OCI-LY1 (cell line): ENCODE data around the gene NAA25.
"Not testable (repeated sequence)": the region's sequence is repeated elsewhere in the genome, so short reads cannot be mapped to it uniquely, and the experiment has no call there.

ENCODE experiments used
- H2AFZ ChIP-seq: fragments of 200-600 bp; sonication (generic), shearing (Covaris generic); 2 replicates; pipeline ENCODE4 v1.6.0; 2014; ENCODE audit warnings: antibody characterized with exemption, mild to moderate bottlenecking, low read length
- H3F3A ChIP-seq: fragments of 200-600 bp; sonication (generic), shearing (Covaris generic); 2 replicates; pipeline ENCODE4 v1.6.0; 2014; ENCODE audit warnings: mild to moderate bottlenecking, antibody characterized with exemption, low read length, moderate library complexity; ENCODE audit not compliant: insufficient read depth
- H3K27ac ChIP-seq: fragments of 200-600 bp; sonication (generic); 2 replicates; pipeline ENCODE4 v1.5.1; 2014; ENCODE audit warnings: low read length, mixed run types, mild to moderate bottlenecking, low read depth; ENCODE audit not compliant: poor library complexity, severe bottlenecking
- H3K27me3 ChIP-seq: fragments of 200-600 bp; sonication (generic); 2 replicates; pipeline ENCODE4 v1.6.0; 2014; ENCODE audit warnings: antibody characterized with exemption, mild to moderate bottlenecking, low read length, moderate library complexity; ENCODE audit not compliant: insufficient read depth
- H3K36me3 ChIP-seq: fragments of 200-600 bp; sonication (generic); 2 replicates; pipeline ENCODE4 v1.6.1; 2014; ENCODE audit warnings: mild to moderate bottlenecking, antibody characterized with exemption, low read length, moderate library complexity, mixed read lengths; ENCODE audit not compliant: insufficient read depth
- H3K4me1 ChIP-seq: fragments of 200-600 bp; sonication (generic); 2 replicates; pipeline ENCODE4 v1.5.1; 2014; ENCODE audit warnings: mild to moderate bottlenecking, low read length, moderate library complexity; ENCODE audit not compliant: insufficient read depth, severe bottlenecking
- H3K4me2 ChIP-seq: fragments of 200-600 bp; sonication (generic), shearing (Covaris generic); 2 replicates; pipeline ENCODE4 v1.6.1; 2014; ENCODE audit warnings: low read length
- H3K4me3 ChIP-seq: fragments of 200-600 bp; sonication (generic); 2 replicates; pipeline ENCODE4 v1.5.1; 2014; ENCODE audit warnings: low read length, low read depth, mild to moderate bottlenecking, mixed read lengths; ENCODE audit not compliant: poor library complexity, severe bottlenecking
- H3K79me2 ChIP-seq: fragments of 200-600 bp; shearing (Covaris generic); 2 replicates; pipeline ENCODE4 v1.6.1; 2016; ENCODE audit warnings: mixed run types, low read length, mixed read lengths; ENCODE audit not compliant: insufficient read depth
- H3K9ac ChIP-seq: fragments of 200-600 bp; sonication (generic), shearing (Covaris generic); 2 replicates; pipeline ENCODE4 v1.6.1; 2014; ENCODE audit warnings: mild to moderate bottlenecking, low read length, mixed read lengths
- H3K9me2 ChIP-seq: fragments of 200-600 bp; sonication (generic), shearing (Covaris generic); 2 replicates; pipeline ENCODE4 v1.6.1; 2014; ENCODE audit warnings: low read depth, mild to moderate bottlenecking, low read length, mixed read lengths
- H3K9me3 ChIP-seq: fragments of 200-600 bp; shearing (Covaris generic); 2 replicates; pipeline ENCODE4 v1.6.1; 2014; ENCODE audit warnings: low read length, mixed read lengths
- H4K20me1 ChIP-seq: fragments of 200-600 bp; sonication (generic), shearing (Covaris generic); 2 replicates; pipeline ENCODE4 v1.6.0; 2016; ENCODE audit warnings: mild to moderate bottlenecking, low read length; ENCODE audit not compliant: insufficient read depth
- EZH2 ChIP-seq: fragments of 200-600 bp; sonication (generic), shearing (Covaris generic); IDR thresholded peaks from 2 replicates; pipeline ENCODE4 v1.8.0; 2017; ENCODE audit warnings: borderline replicate concordance, mixed run types, mild to moderate bottlenecking, antibody characterized with exemption, low read length, moderate library complexity, mixed read lengths
- TF ChIP-seq, protein P1 (sequence below): fragments of 200-600 bp; sonication (generic), shearing (Covaris generic); IDR thresholded peaks from 2 replicates; pipeline ENCODE4 v1.5.1; 2017; ENCODE audit warnings: mild to moderate bottlenecking, antibody characterized with exemption, low read length, moderate library complexity, mixed read lengths

The NAA25 gene

DNA sequence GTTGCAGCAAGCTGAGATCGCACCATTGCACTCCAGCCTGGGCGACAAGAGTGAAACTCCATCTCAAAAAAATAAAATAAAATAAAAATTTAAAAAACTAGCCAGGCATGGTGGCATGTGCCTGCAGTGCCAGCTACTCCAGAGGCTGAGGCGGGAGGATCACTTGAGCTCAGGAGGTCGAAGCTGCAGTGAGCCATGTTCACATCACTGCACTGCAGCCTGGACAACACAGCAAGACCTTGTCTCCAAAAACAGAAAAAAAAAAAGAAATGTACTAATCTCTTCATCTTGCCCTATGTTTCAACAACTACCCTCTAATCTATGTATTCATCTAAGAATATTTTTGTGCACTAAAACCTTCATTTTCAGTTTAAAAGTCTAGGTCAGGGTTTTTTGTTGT lies 6.5 kb downstream of the NAA25 start:
- peaks cover 82% of the 10 kb centered on the region for H3K79me2 ChIP-seq
- H3K9ac ChIP-seq = no peak overlapping the region
- no peaks in the 10 kb centered on the region for H3F3A ChIP-seq
- TF ChIP-seq, protein P1, sequence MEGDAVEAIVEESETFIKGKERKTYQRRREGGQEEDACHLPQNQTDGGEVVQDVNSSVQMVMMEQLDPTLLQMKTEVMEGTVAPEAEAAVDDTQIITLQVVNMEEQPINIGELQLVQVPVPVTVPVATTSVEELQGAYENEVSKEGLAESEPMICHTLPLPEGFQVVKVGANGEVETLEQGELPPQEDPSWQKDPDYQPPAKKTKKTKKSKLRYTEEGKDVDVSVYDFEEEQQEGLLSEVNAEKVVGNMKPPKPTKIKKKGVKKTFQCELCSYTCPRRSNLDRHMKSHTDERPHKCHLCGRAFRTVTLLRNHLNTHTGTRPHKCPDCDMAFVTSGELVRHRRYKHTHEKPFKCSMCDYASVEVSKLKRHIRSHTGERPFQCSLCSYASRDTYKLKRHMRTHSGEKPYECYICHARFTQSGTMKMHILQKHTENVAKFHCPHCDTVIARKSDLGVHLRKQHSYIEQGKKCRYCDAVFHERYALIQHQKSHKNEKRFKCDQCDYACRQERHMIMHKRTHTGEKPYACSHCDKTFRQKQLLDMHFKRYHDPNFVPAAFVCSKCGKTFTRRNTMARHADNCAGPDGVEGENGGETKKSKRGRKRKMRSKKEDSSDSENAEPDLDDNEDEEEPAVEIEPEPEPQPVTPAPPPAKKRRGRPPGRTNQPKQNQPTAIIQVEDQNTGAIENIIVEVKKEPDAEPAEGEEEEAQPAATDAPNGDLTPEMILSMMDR = no peak
- TF ChIP-seq EZH2 = no peak
- peaks cover 22% of the 10 kb centered on the region for H3K4me1 ChIP-seq
- H3K27ac ChIP-seq = no peak overlapping the region
- no peak overlapping the region for H3K4me2 ChIP-seq
- no peaks in the 10 kb centered on the region for H3K27me3 ChIP-seq
- peaks cover 67% of the 10 kb centered on the region for H3K36me3 ChIP-seq
- no peaks in the 10 kb centered on the region for H4K20me1 ChIP-seq
- H2AFZ ChIP-seq = no peak overlapping the region
- H3K4me3 ChIP-seq = no peak overlapping the region
- no peaks in the 10 kb centered on the region for H3K9me2 ChIP-seq
- H3K9me3 ChIP-seq = no peaks in the 10 kb centered on the region

DNA sequence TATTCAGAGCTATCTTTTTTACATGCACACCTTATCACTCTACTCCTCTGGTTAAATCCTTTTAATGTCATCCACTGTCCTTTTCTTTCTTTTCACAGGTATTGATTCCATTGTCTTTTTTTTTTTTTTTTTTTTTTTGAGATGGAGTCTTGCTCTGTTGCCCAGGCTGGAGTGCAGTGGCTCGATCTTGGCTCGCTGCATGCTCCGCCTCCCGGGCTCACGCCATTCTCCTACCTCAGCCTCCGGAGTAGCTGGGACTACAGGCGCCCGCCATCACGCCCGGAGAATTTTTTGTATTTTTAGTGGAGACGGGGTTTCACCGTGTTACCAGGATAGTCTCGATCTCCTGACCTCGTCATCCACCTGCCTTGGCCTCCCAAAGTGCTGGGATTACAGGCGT lies 8.1 kb downstream of the NAA25 start:
- not testable (repeated sequence) for H3K9me2 ChIP-seq, H3K9me3 ChIP-seq

DNA sequence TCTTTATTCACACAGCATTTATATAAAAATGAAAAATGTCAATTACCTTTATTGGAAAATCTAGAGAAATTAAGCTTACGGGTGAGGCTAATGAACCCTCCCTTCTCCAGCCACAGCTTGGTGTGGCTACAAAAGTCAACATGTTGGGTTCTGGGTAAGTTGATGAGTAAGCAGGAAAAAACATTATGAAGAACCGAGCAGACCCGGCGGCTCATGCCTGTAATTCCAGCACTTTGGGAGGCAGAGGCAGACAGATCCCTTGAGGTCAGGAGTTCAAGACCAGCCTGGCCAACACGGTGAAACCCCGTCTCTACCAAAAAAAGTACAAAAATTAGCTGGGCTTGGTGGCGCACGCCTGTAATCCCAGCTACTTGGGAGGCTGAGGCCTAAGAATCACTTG lies 10.9 kb downstream of the NAA25 start:
- peaks cover 76% of the 10 kb centered on the region for H3K36me3 ChIP-seq
- no peaks in the 10 kb centered on the region for H3K9me2 ChIP-seq
- no peaks in the 10 kb centered on the region for H4K20me1 ChIP-seq
- no peak overlapping the region for H3K27ac ChIP-seq
- no peaks in the 10 kb centered on the region for H3K9me3 ChIP-seq
- H3K4me3 ChIP-seq = no peak overlapping the region
- no peaks in the 10 kb centered on the region for H3K27me3 ChIP-seq
- no peak overlapping the region for H2AFZ ChIP-seq
- peaks cover 83% of the 10 kb centered on the region for H3K79me2 ChIP-seq
- no peaks in the 10 kb centered on the region for H3K4me1 ChIP-seq
- no peak overlapping the region for H3K9ac ChIP-seq
- H3F3A ChIP-seq = no peaks in the 10 kb centered on the region
- TF ChIP-seq, protein P1 = no peak
- TF ChIP-seq EZH2 = no peak
- no peak overlapping the region for H3K4me2 ChIP-seq

More for the DNA sequence above, 8.1 kb downstream of the NAA25 start:
- H4K20me1 ChIP-seq, H3K4me3 ChIP-seq, H3K27ac ChIP-seq, H3K4me1 ChIP-seq, H3K27me3 ChIP-seq, H2AFZ ChIP-seq, H3K4me2 ChIP-seq, H3K9ac ChIP-seq, H3F3A ChIP-seq: not testable (repeated sequence)
- peaks cover 72% of the 10 kb centered on the region for H3K36me3 ChIP-seq
- H3K79me2 ChIP-seq = peaks cover 82% of the 10 kb centered on the region

- no peaks in the 10 kb centered on the region for H4K20me1 ChIP-seq
- H2AFZ ChIP-seq = no peak overlapping the region
- H3K4me3 ChIP-seq = no peak overlapping the region
- no peaks in the 10 kb centered on the region for H3K27me3 ChIP-seq
- no peaks in the 10 kb centered on the region for H3F3A ChIP-seq
- H3K9ac ChIP-seq = no peak overlapping the region
- no peaks in the 10 kb centered on the region for H3K4me1 ChIP-seq
- no peaks in the 10 kb centered on the region for H3K9me2 ChIP-seq
- H3K36me3 ChIP-seq = peaks cover 84% of the 10 kb centered on the region
- H3K4me2 ChIP-seq = no peak overlapping the region
- TF ChIP-seq EZH2 = no peak
- TF ChIP-seq, protein P1 = no peak
- H3K9me3 ChIP-seq = no peaks in the 10 kb centered on the region
- no peak overlapping the region for H3K27ac ChIP-seq
- H3K79me2 ChIP-seq = peaks cover 76% of the 10 kb centered on the region
These were observed 11.9 kb downstream of the NAA25 start for GRCh38 chr12:112096667-112097066.
